H1 (cell line): Measurements from ENCODE around the gene GREB1L. TPM values are rescaled to one million over a fixed set of nuclear protein-coding genes. Genes with fewer than 3 reads are reported as not detected.

Experiments
- CTCF ChIA-PET: fragments of 300-600 bp; sonication (Branson Sonifier 250); formaldehyde crosslinking; loops from one replicate; lab custom pipeline; 2021; ENCODE audit not compliant: partially characterized antibody; lab: Charles Lee
- POLR2A ChIA-PET: fragments of 300-600 bp; sonication (Branson Sonifier 250); formaldehyde crosslinking; loops from one replicate; lab custom pipeline; 2021; ENCODE audit warnings: inconsistent platforms; ENCODE audit not compliant: partially characterized antibody; lab: Charles Lee
- DNase-seq, 2 experiments: peaks; one replicate each; pipeline versions ENCODE4 v3.0.0 to v3.0.0-alpha.2; 2010 to 2022; ENCODE audit warnings: low spot score in 2 of 2, low read depth in 1 of 2, mixed read lengths in 1 of 2
- FAIRE-seq: peaks from 2 replicates; lab custom pipeline; 2011; peaks lifted over from hg19 to GRCh38; lab: Jason Lieb, UNC
- H2AFZ ChIP-seq: 2 replicates; pipeline ENCODE4 v1.8.1; 2012; ENCODE audit warnings: low read length, inconsistent platforms
- H2AK5ac ChIP-seq: 2 replicates; pipeline ENCODE4 v1.6.1; 2013; ENCODE audit warnings: low read depth, low read length
- H2BK120ac ChIP-seq: replicated peaks from 2 replicates; pipeline ENCODE3; 2013; ENCODE audit warnings: low read depth, low read length, inconsistent platforms
- H2BK12ac ChIP-seq: 2 replicates; pipeline ENCODE4 v1.6.1; 2013; ENCODE audit warnings: low read depth, low read length
- H2BK15ac ChIP-seq: 2 replicates; pipeline ENCODE4 v1.6.1; 2013; ENCODE audit warnings: low read length
- H2BK20ac ChIP-seq: 2 replicates; pipeline ENCODE4 v1.6.1; 2013; ENCODE audit warnings: low read length
- H2BK5ac ChIP-seq: 2 replicates; pipeline ENCODE4 v1.6.1; 2013; ENCODE audit warnings: low read depth, low read length
- H3K14ac ChIP-seq: 2 replicates; pipeline ENCODE4 v1.6.1; 2013; ENCODE audit warnings: inconsistent platforms; ENCODE audit not compliant: insufficient read length
- H3K18ac ChIP-seq: 2 replicates; pipeline ENCODE4 v1.6.1; 2013; ENCODE audit warnings: low read length; ENCODE audit errors: extremely low read depth
- H3K23ac ChIP-seq: 2 replicates; pipeline ENCODE4 v1.6.1; 2013; ENCODE audit warnings: inconsistent platforms; ENCODE audit not compliant: insufficient read length
- H3K23me2 ChIP-seq: 2 replicates; pipeline ENCODE4 v1.6.1; 2013; ENCODE audit warnings: low read depth, low read length
- H3K27ac ChIP-seq: 2 replicates; pipeline ENCODE4 v1.6.1; 2011; ENCODE audit warnings: low read depth, low read length, inconsistent platforms
- H3K27me3 ChIP-seq, 4 experiments: replicated peaks in 1 of 4; 1 replicate in 1 of 4; 2 replicates in 3 of 4; pipeline versions ENCODE4 v1.6.1 to v1.8.1; 2011 to 2013; ENCODE audit warnings: low read length in 3 of 4, mild to moderate bottlenecking in 3 of 4, inconsistent platforms in 2 of 4, mixed read lengths in 2 of 4, moderate library complexity in 1 of 4; ENCODE audit not compliant: control insufficient read depth in 3 of 4, insufficient read depth in 3 of 4; ENCODE audit errors: extremely low read depth in 1 of 4
- H3K36me3 ChIP-seq, 4 experiments: 2 replicates each; pipeline versions ENCODE4 v1.6.1 to v1.8.1; 2011 to 2013; ENCODE audit warnings: mild to moderate bottlenecking in 4 of 4, low read length in 3 of 4, moderate library complexity in 2 of 4, control low read depth in 1 of 4, inconsistent platforms in 1 of 4; ENCODE audit not compliant: insufficient read depth in 4 of 4, control insufficient read depth in 2 of 4
- H3K4ac ChIP-seq: replicated peaks from 2 replicates; pipeline ENCODE3; 2013; ENCODE audit warnings: low read length, low read depth, mixed read lengths, inconsistent platforms; ENCODE audit not compliant: insufficient read length
- H3K4me1 ChIP-seq, 4 experiments: replicated peaks in 1 of 4; 1 replicate in 1 of 4; 2 replicates in 3 of 4; pipeline versions ENCODE4 v1.6.1 to v1.8.1; 2011 to 2013; ENCODE audit warnings: low read length in 3 of 4, inconsistent platforms in 2 of 4, mixed read lengths in 1 of 4; ENCODE audit not compliant: insufficient read depth in 4 of 4, control insufficient read depth in 3 of 4
- H3K4me2 ChIP-seq, 2 experiments: 2 replicates each; pipeline versions ENCODE4 v1.6.1 to v1.8.1; 2011 to 2013; ENCODE audit warnings: low read depth in 2 of 2, low read length in 2 of 2, control low read depth in 1 of 2, inconsistent platforms in 1 of 2, mild to moderate bottlenecking in 1 of 2; ENCODE audit not compliant: insufficient read depth in 1 of 2
- H3K4me3 ChIP-seq, 4 experiments: fragments of 200-600, 300-600 bp in 1 of 4; sonication (generic), shearing (Covaris generic), sonication (Bioruptor Twin) in 1 of 4; 2 replicates each; pipeline versions ENCODE4 v1.5.1 to v1.8.1; 2011 to 2016; ENCODE audit warnings: low read length in 4 of 4, low read depth in 3 of 4, control low read depth in 2 of 4, inconsistent platforms in 2 of 4, mild to moderate bottlenecking in 2 of 4, mixed read lengths in 1 of 4, moderate library complexity in 1 of 4; ENCODE audit not compliant: insufficient read depth in 2 of 4; ENCODE audit errors: extremely low read depth in 1 of 4
- H3K56ac ChIP-seq: replicated peaks from 2 replicates; pipeline ENCODE3; 2013; ENCODE audit warnings: low read depth, mild to moderate bottlenecking, mixed read lengths, low read length, inconsistent platforms; ENCODE audit not compliant: insufficient read length
- H3K79me1 ChIP-seq: 2 replicates; pipeline ENCODE4 v1.6.1; 2013; ENCODE audit warnings: low read depth, low read length, control low read depth
- H3K79me2 ChIP-seq, 2 experiments: 2 replicates each; pipeline versions ENCODE4 v1.6.1 to v1.8.1; 2012 to 2013; ENCODE audit warnings: low read length in 2 of 2, mild to moderate bottlenecking in 2 of 2, inconsistent platforms in 1 of 2; ENCODE audit not compliant: insufficient read depth in 2 of 2, control insufficient read depth in 1 of 2
- H3K9ac ChIP-seq, 4 experiments: replicated peaks in 1 of 4; 1 replicate in 1 of 4; 2 replicates in 3 of 4; pipeline versions ENCODE4 v1.6.1 to v1.8.1; 2011 to 2013; ENCODE audit warnings: low read depth in 3 of 4, low read length in 3 of 4, control low read depth in 2 of 4, mild to moderate bottlenecking in 2 of 4, moderate library complexity in 2 of 4, inconsistent platforms in 1 of 4; ENCODE audit errors: extremely low read depth in 1 of 4
- H3K9me3 ChIP-seq, 2 experiments: 2 replicates each; pipeline versions ENCODE4 v1.6.1 to v1.8.1; 2012 to 2013; ENCODE audit warnings: mild to moderate bottlenecking in 2 of 2, moderate library complexity in 2 of 2, control low read depth in 1 of 2, inconsistent platforms in 1 of 2, low read depth in 1 of 2, low read length in 1 of 2, mixed read lengths in 1 of 2; ENCODE audit not compliant: insufficient read depth in 2 of 2
- H4K20me1 ChIP-seq, 2 experiments: replicated peaks in 1 of 2; 2 replicates each; pipeline versions ENCODE3 to v1.8.1; 2011 to 2013; ENCODE audit warnings: inconsistent platforms in 2 of 2, low read length in 2 of 2, mild to moderate bottlenecking in 1 of 2; ENCODE audit not compliant: insufficient read depth in 2 of 2, control insufficient read depth in 1 of 2
- H4K5ac ChIP-seq: 2 replicates; pipeline ENCODE4 v1.6.1; 2013; ENCODE audit warnings: low read length, low read depth, mixed read lengths, inconsistent platforms; ENCODE audit not compliant: insufficient read length
- H4K8ac ChIP-seq: 2 replicates; pipeline ENCODE4 v1.8.0; 2013; ENCODE audit warnings: mild to moderate bottlenecking, moderate library complexity, low read length, inconsistent platforms; ENCODE audit not compliant: insufficient read depth; ENCODE audit errors: extremely low read depth
- H4K91ac ChIP-seq: replicated peaks from 2 replicates; pipeline ENCODE3; 2013; ENCODE audit warnings: low read length, mixed read lengths, inconsistent platforms; ENCODE audit not compliant: insufficient read length
- CREB1 ChIP-seq: IDR thresholded peaks from 2 replicates; pipeline ENCODE4 v1.6.1; 2012; ENCODE audit warnings: inconsistent platforms
- E2F6 ChIP-seq: IDR thresholded peaks from 2 replicates; pipeline ENCODE4 v1.6.1; 2012; ENCODE audit warnings: inconsistent platforms
- GABPA ChIP-seq: IDR thresholded peaks from 2 replicates; pipeline ENCODE4 v1.6.1; 2011; ENCODE audit warnings: mild to moderate bottlenecking, low read length, moderate library complexity, borderline replicate concordance; ENCODE audit not compliant: insufficient read depth
- GTF2F1 ChIP-seq: IDR thresholded peaks from 2 replicates; pipeline ENCODE4 v1.6.1; 2012; ENCODE audit warnings: low read depth, low read length, improper control_type of control experiment, borderline replicate concordance
- JUN ChIP-seq: IDR thresholded peaks from 2 replicates; pipeline ENCODE4 v1.6.1; 2011; ENCODE audit warnings: low read depth, mild to moderate bottlenecking, improper control_type of control experiment, low read length
- JUND ChIP-seq: IDR thresholded peaks from 2 replicates; pipeline ENCODE4 v1.6.1; 2011; ENCODE audit warnings: mild to moderate bottlenecking, improper control_type of control experiment, low read length
- RAD21 ChIP-seq, 2 experiments: IDR thresholded peaks in 1 of 2; conservative IDR thresholded peaks in 1 of 2; 2 replicates each; pipeline ENCODE4 v1.6.1; 2011; ENCODE audit warnings: low read depth in 2 of 2, low read length in 2 of 2, improper control_type of control experiment in 1 of 2, inconsistent platforms in 1 of 2, mild to moderate bottlenecking in 1 of 2, moderate library complexity in 1 of 2
- RNF2 ChIP-seq: fragments of 200-900, 300-1000 bp; sonication (generic); IDR thresholded peaks from 2 replicates; pipeline ENCODE4 v1.7.1; 2016; ENCODE audit warnings: borderline replicate concordance, low read depth, mild to moderate bottlenecking, antibody characterized with exemption, low read length; ENCODE audit not compliant: poor library complexity, severe bottlenecking; ENCODE audit errors: missing control alignments
- TAF7 ChIP-seq: optimal IDR thresholded peaks from 2 replicates; pipeline ENCODE3; 2011; ENCODE audit warnings: low read depth, mild to moderate bottlenecking, inconsistent platforms, low read length, moderate library complexity, borderline replicate concordance
- USF2 ChIP-seq: IDR thresholded peaks from 2 replicates; pipeline ENCODE4 v1.6.1; 2011; ENCODE audit warnings: low read length, improper control_type of control experiment
- ZNF274 ChIP-seq: IDR thresholded peaks from 2 replicates; pipeline ENCODE4 v1.7.0; 2012; ENCODE audit warnings: low read length, borderline replicate concordance; ENCODE audit errors: extremely low read depth
- WGBS, 2 experiments: shearing (Covaris generic) in 1 of 2; methylation state at CpG; one replicate each; pipeline versions ENCODE4 v1.1.6 to v1.1.7; 2013 to 2015; ENCODE audit warnings: low lambda C conversion rate in 2 of 2, mixed read lengths in 2 of 2, inconsistent platforms in 1 of 2, low coverage in 1 of 2, missing lambda C conversion rate in 1 of 2; ENCODE audit not compliant: insufficient replicate concordance in 2 of 2, insufficient coverage in 1 of 2, insufficient read length in 1 of 2; ENCODE audit errors: extremely low coverage in 1 of 2, missing lambda C conversion rate in 1 of 2; 5-methylcytosine and 5-hydroxymethylcytosine counted together
- polyA plus RNA-seq, 7 experiments: library from polyadenylated mRNA; depleted of rRNA in 3 of 7; stranded (reverse) in 5 of 7; unstranded in 2 of 7; fragments of >200 nt in 5 of 7; fragments of 200-250 nt in 2 of 7; gene quantifications; 1 replicate in 5 of 7; 2 replicates in 1 of 7; 4 replicates in 1 of 7; pipeline versions ENCODE4 v1.2.1 to v1.2.3, GENCODE V29; 2011 to 2013; ENCODE audit warnings: missing spikeins in 2 of 7, mixed read lengths in 2 of 7
- total RNA-seq: library from RNA; stranded (reverse); fragmentation: NEBNext Ultra II Directional; extraction: Animal tissue kit (Norgen Biotek cat#: 25700); gene quantifications from 2 replicates; pipeline ENCODE4 v1.2.1, GENCODE V29; 2021

Gene GREB1L
- total and polyA plus RNA-seq, 2 of the 8 experiments (the other 6 are each of a cell fraction or from before 2014, with no cell fraction given): 0.34 to 1.6 TPM

- Histone ChIP-seq H3K4ac (no peak overlapping the region), H2BK20ac (no peak overlapping the region), H2BK15ac (no peak overlapping the region), H3K27ac (no peak overlapping the region), H3K18ac (no peak overlapping the region), H3K79me1 (no peaks in the 10 kb centered on the region), H3K4me1 (peaks cover 0 to 11% (median 0%) of the 10 kb centered on the region in 4 experiments; a peak in 1 of 7 replicates), H4K8ac (no peak overlapping the region), H3K4me3 (no peak overlapping the region), H3K36me3 (no peaks in the 10 kb centered on the region), H2BK120ac (no peak overlapping the region), H4K20me1 (no peaks in the 10 kb centered on the region), H3K9me3 (no peaks in the 10 kb centered on the region), H3K4me2 (no peak overlapping the region), H3K79me2 (no peaks in the 10 kb centered on the region), H3K14ac (no peak overlapping the region), H4K5ac (no peak overlapping the region), H2BK5ac (no peak overlapping the region), H3K9ac (no peak overlapping the region), H2AFZ (no peak overlapping the region), H3K23me2 (no peaks in the 10 kb centered on the region), H4K91ac (no peak overlapping the region), H3K23ac (no peak overlapping the region), H3K56ac (no peak overlapping the region), H2BK12ac (no peak overlapping the region), H3K27me3 (no peaks in the 10 kb centered on the region; a peak in 1 of 7 replicates), H2AK5ac (no peak overlapping the region)
- no peak for FAIRE-seq
- POLR2A ChIA-PET: no interaction called here
- CTCF ChIA-PET: no interaction called here
- DNase-seq: no peak
- WGBS, 2 experiments: 69% methylated on average over 5 of the region's 5 CpGs; no CpG with 5 or more reads in 1 of the 2 experiments
- TF ChIP-seq GABPA (no peak), JUND (no peak), ZNF274 (no peak), E2F6 (no peak), RNF2 (no peak), JUN (no peak), USF2 (no peak), RAD21 (IDR thresholded peaks at IDR 0.05 in 1 of 2, conservative IDR thresholded peaks at IDR 0.05 in 1 of 2; ENCODE audit: low read depth in 2 of 2, low read length in 2 of 2) (no peak), CREB1 (no peak), TAF7 (no peak), GTF2F1 (no peak)
Measured at GRCh38 chr18:21303445-21303844, 61.4 kb downstream of the GREB1L start.
